OCI-LY7 (cell line): ENCODE data around the gene FGGY.

ENCODE experiments used
- CTCF ChIP-seq: fragments of 200-600 bp; sonication (generic); conservative IDR thresholded peaks from 2 replicates; pipeline ENCODE4 v1.5.1; 2014; ENCODE audit warnings: mild to moderate bottlenecking, antibody characterized with exemption, low read length, moderate library complexity, mixed read lengths
- EZH2phosphoT487 ChIP-seq: fragments of 200-600 bp; sonication (generic); IDR thresholded peaks from 2 replicates; pipeline ENCODE4 v1.6.1; 2018; ENCODE audit warnings: low read depth, borderline replicate concordance, mild to moderate bottlenecking, mixed run types, antibody characterized with exemption, low read length, moderate library complexity, mixed read lengths

DNA sequence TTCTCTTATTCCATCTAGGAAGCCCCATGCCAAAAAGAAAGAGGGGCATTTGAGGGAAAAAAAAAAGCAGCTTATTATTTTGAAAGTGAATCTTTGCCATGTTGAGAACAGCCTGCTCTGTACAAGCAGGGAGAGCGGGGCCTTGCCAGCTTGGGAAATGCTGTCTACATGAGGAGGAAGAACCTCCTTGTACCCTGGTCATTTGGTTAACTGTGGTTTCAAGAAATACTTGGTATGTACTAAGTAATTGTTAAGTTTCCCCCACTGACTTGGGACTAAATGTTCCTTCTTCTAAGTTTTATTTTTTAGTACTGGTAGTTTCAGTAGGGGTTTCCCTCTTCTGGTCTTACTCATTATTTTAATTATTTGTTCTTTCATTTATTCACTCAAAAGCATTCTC lies 373.8 kb downstream of the FGGY start:
- TF ChIP-seq CTCF = no peak
- no peak for TF ChIP-seq EZH2phosphoT487
